ENCODE results near the gene GAS5. TPM values are rescaled to one million over a fixed set of nuclear protein-coding genes. Genes with fewer than 3 reads are reported as not detected.
"Not testable (repeated sequence)": the region's sequence is repeated elsewhere in the genome, so short reads cannot be mapped to it uniquely, and the experiment has no call there.

The GAS5 gene
- total RNA-seq, 4 donors from 2014 or later = 95.6 to 270 (median 193) TPM

GRCh38 chr1:173884701-173885100 is 16.9 kb upstream of the GAS5 start:
- Histone ChIP-seq H3K27ac (no peak overlapping the region), H3K27me3 (no peaks in the 10 kb centered on the region), H3K9me3 (no peaks in the 10 kb centered on the region), H3K36me3 (peaks cover 0 to 12% (median 0%) of the 10 kb centered on the region in 3 donors), H3K4me3 (no peak overlapping the region), H3K4me1 (no peaks in the 10 kb centered on the region)
- TF ChIP-seq CTCF (IDR thresholded peaks at IDR 0.05) = no peak
- TF ChIP-seq POLR2A (IDR thresholded peaks at IDR 0.05) = no peak
- DNase-seq = no peak

GRCh38 chr1:173881117-173881516 is 13.3 kb upstream of the GAS5 start:
- H3K36me3 ChIP-seq = peaks cover 0 to 19% (median 0%) of the 10 kb centered on the region in 3 donors
- not testable (repeated sequence) for H3K27ac ChIP-seq, DNase-seq, H3K27me3 ChIP-seq, H3K9me3 ChIP-seq, H3K4me1 ChIP-seq, H3K4me3 ChIP-seq

- H3K36me3 ChIP-seq = peaks cover 0 to 21% (median 0%) of the 10 kb centered on the region in 3 donors
- no peak overlapping the region for H3K4me3 ChIP-seq
- no peaks in the 10 kb centered on the region for H3K4me1 ChIP-seq
- TF ChIP-seq POLR2A (IDR thresholded peaks at IDR 0.05) = no peak
- TF ChIP-seq CTCF (IDR thresholded peaks at IDR 0.05) = no peak
- no peaks in the 10 kb centered on the region for H3K27me3 ChIP-seq
- H3K27ac ChIP-seq = no peak overlapping the region
- H3K9me3 ChIP-seq = no peaks in the 10 kb centered on the region
- DNase-seq = no peak
These were observed 10.5 kb upstream of the GAS5 start for GRCh38 chr1:173878251-173878650.

GRCh38 chr1:173876732-173877131 is 8.9 kb upstream of the GAS5 start:
- no peaks in the 10 kb centered on the region for H3K4me1 ChIP-seq
- H3K27me3 ChIP-seq = no peaks in the 10 kb centered on the region
- peaks cover 0 to 21% (median 0%) of the 10 kb centered on the region in 3 donors for H3K36me3 ChIP-seq
- TF ChIP-seq POLR2A (IDR thresholded peaks at IDR 0.05) (no peak), CTCF (IDR thresholded peaks at IDR 0.05) (no peak)
- H3K4me3 ChIP-seq = no peak overlapping the region
- no peak overlapping the region for H3K27ac ChIP-seq
- no peaks in the 10 kb centered on the region for H3K9me3 ChIP-seq
- no peak for DNase-seq

- no peak for DNase-seq
- Histone ChIP-seq H3K9me3 (no peaks in the 10 kb centered on the region), H3K4me3 (no peak overlapping the region), H3K36me3 (peaks cover 0 to 14% (median 0%) of the 10 kb centered on the region in 3 donors), H3K4me1 (peaks cover 0 to 31% (median 4%) of the 10 kb centered on the region in 4 donors), H3K27me3 (no peaks in the 10 kb centered on the region), H3K27ac (no peak overlapping the region)
- TF ChIP-seq POLR2A (IDR thresholded peaks at IDR 0.05) (no peak), CTCF (IDR thresholded peaks at IDR 0.05) (no peak)
These were observed 3.7 kb upstream of the GAS5 start for GRCh38 chr1:173871500-173871899.

GRCh38 chr1:173871091-173871490 is 3.3 kb upstream of the GAS5 start:
- Histone ChIP-seq H3K36me3 (peaks cover 0 to 10% (median 0%) of the 10 kb centered on the region in 3 donors), H3K27ac (peak overlapping the region in 3 of 4 donors; percentile 14 to 97 (median 94)), H3K4me3 (no peak overlapping the region), H3K27me3 (no peaks in the 10 kb centered on the region), H3K4me1 (peaks cover 0 to 35% (median 4%) of the 10 kb centered on the region in 4 donors), H3K9me3 (no peaks in the 10 kb centered on the region)
- no peak for DNase-seq
- TF ChIP-seq POLR2A (IDR thresholded peaks at IDR 0.05) (no peak), CTCF (IDR thresholded peaks at IDR 0.05) (no peak)

All from Peyer's patch (tissue), 4 donors.